Measurements from ENCODE around the gene UBL4A.
A peak's percentile ranks its signal among the peaks of the same experiment; 100 is the strongest.

GRCh38 chrX:154490414-154491083, 4.1 kb upstream of the UBL4A start, which contains the start of gene SLC10A3:
- TF ChIP-seq SPI1 (IDR thresholded peaks at IDR 0.05; ENCODE audit: borderline replicate concordance, low read depth): no peak
- TF ChIP-seq, protein P1, sequence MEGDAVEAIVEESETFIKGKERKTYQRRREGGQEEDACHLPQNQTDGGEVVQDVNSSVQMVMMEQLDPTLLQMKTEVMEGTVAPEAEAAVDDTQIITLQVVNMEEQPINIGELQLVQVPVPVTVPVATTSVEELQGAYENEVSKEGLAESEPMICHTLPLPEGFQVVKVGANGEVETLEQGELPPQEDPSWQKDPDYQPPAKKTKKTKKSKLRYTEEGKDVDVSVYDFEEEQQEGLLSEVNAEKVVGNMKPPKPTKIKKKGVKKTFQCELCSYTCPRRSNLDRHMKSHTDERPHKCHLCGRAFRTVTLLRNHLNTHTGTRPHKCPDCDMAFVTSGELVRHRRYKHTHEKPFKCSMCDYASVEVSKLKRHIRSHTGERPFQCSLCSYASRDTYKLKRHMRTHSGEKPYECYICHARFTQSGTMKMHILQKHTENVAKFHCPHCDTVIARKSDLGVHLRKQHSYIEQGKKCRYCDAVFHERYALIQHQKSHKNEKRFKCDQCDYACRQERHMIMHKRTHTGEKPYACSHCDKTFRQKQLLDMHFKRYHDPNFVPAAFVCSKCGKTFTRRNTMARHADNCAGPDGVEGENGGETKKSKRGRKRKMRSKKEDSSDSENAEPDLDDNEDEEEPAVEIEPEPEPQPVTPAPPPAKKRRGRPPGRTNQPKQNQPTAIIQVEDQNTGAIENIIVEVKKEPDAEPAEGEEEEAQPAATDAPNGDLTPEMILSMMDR (IDR thresholded peaks at IDR 0.05; ENCODE audit: insufficient read depth, low read length): no peak
- TF ChIP-seq, protein P2, sequence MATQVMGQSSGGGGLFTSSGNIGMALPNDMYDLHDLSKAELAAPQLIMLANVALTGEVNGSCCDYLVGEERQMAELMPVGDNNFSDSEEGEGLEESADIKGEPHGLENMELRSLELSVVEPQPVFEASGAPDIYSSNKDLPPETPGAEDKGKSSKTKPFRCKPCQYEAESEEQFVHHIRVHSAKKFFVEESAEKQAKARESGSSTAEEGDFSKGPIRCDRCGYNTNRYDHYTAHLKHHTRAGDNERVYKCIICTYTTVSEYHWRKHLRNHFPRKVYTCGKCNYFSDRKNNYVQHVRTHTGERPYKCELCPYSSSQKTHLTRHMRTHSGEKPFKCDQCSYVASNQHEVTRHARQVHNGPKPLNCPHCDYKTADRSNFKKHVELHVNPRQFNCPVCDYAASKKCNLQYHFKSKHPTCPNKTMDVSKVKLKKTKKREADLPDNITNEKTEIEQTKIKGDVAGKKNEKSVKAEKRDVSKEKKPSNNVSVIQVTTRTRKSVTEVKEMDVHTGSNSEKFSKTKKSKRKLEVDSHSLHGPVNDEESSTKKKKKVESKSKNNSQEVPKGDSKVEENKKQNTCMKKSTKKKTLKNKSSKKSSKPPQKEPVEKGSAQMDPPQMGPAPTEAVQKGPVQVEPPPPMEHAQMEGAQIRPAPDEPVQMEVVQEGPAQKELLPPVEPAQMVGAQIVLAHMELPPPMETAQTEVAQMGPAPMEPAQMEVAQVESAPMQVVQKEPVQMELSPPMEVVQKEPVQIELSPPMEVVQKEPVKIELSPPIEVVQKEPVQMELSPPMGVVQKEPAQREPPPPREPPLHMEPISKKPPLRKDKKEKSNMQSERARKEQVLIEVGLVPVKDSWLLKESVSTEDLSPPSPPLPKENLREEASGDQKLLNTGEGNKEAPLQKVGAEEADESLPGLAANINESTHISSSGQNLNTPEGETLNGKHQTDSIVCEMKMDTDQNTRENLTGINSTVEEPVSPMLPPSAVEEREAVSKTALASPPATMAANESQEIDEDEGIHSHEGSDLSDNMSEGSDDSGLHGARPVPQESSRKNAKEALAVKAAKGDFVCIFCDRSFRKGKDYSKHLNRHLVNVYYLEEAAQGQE (IDR thresholded peaks at IDR 0.05; ENCODE audit: insufficient replicate concordance, low read depth): no peak
- TF ChIP-seq POLR2AphosphoS5 (IDR thresholded peaks at IDR 0.05; ENCODE audit: low read depth): peak; percentile 61
- no peak for TF ChIP-seq GABPA (IDR thresholded peaks at IDR 0.05; ENCODE audit: low read depth)
